Panc1 (cell line): ENCODE measurements around the gene EYA2. TPM values are rescaled to one million over a fixed set of nuclear protein-coding genes. Genes with fewer than 3 reads are reported as not detected.
"Not testable (repeated sequence)": the region's sequence is repeated elsewhere in the genome, so short reads cannot be mapped to it uniquely, and the experiment has no call there.

ENCODE experiments used
- ATAC-seq: fragments of 200-7000 bp; cut with Tn5 transposase; 2 replicates; pipeline ENCODE4 v1.9.1; 2020; ENCODE audit warnings: mild to moderate bottlenecking, moderate library complexity
- BruUV-seq: library from RNA; stranded (reverse); fragments of 400-500 nt; replicated peaks from 2 replicates; lab custom pipeline; 2021; lab: Mats Ljungman, UMichigan
- CTCF ChIA-PET: fragments of 300-600 bp; sonication (Branson Sonifier 250); formaldehyde crosslinking; loops from one replicate; lab custom pipeline; 2022; ENCODE audit warnings: antibody characterized with exemption; lab: Charles Lee
- POLR2A ChIA-PET: fragments of 300-600 bp; sonication (Branson Sonifier 250); formaldehyde crosslinking; loops from one replicate; lab custom pipeline; 2022; ENCODE audit warnings: antibody characterized with exemption; lab: Charles Lee
- DNase-seq: peaks from one replicate; pipeline ENCODE4 v3.0.0-alpha.2; 2010; ENCODE audit warnings: low read depth, low spot score
- H3K27ac ChIP-seq: 2 replicates; pipeline ENCODE4 v1.5.1; 2011; ENCODE audit warnings: mild to moderate bottlenecking, low read length, inconsistent platforms
- H3K27me3 ChIP-seq: fragments of 200-500 bp; sonication (Bioruptor generic); 2 replicates; pipeline ENCODE4 v1.6.0; 2014; ENCODE audit warnings: low read length, inconsistent platforms; ENCODE audit not compliant: control insufficient read depth, insufficient read depth
- H3K36me3 ChIP-seq: fragments of 200-500 bp; sonication (Bioruptor generic); 2 replicates; pipeline ENCODE4 v1.5.1; 2014; ENCODE audit warnings: inconsistent platforms, mild to moderate bottlenecking, low read length, moderate library complexity; ENCODE audit not compliant: control insufficient read depth, insufficient read depth
- H3K4me1 ChIP-seq: 2 replicates; pipeline ENCODE4 v1.5.1; 2011; ENCODE audit warnings: inconsistent platforms, mild to moderate bottlenecking, low read length, moderate library complexity; ENCODE audit not compliant: control insufficient read depth, insufficient read depth
- H3K4me3 ChIP-seq, 2 experiments: 2 replicates each; pipeline ENCODE4 v1.5.1; 2011 to 2012; ENCODE audit warnings: low read depth in 2 of 2, low read length in 2 of 2, mild to moderate bottlenecking in 2 of 2, inconsistent platforms in 1 of 2, moderate library complexity in 1 of 2
- H3K9me3 ChIP-seq: fragments of 200-500 bp; sonication (Bioruptor generic); 2 replicates; pipeline ENCODE4 v1.5.1; 2014; ENCODE audit warnings: low read depth, mild to moderate bottlenecking, inconsistent platforms, low read length, moderate library complexity; ENCODE audit not compliant: control insufficient read depth, insufficient read depth
- CTCF ChIP-seq: fragments of 450-650 bp; IDR thresholded peaks from 2 replicates; pipeline ENCODE4 v1.5.1; 2017; ENCODE audit warnings: mild to moderate bottlenecking
- POLR2AphosphoS5 ChIP-seq: IDR thresholded peaks from 2 replicates; pipeline ENCODE4 v1.6.1; 2012; ENCODE audit warnings: mild to moderate bottlenecking, low read depth, low read length, moderate library complexity
- REST ChIP-seq, 2 experiments: IDR thresholded peaks; 2 replicates each; pipeline ENCODE4 v1.6.1; 2011 to 2012; ENCODE audit warnings: low read depth in 2 of 2, control low read depth in 1 of 2, low read length in 1 of 2, mild to moderate bottlenecking in 1 of 2, moderate library complexity in 1 of 2; ENCODE audit not compliant: insufficient read depth in 1 of 2
- SIN3A ChIP-seq: IDR thresholded peaks from 2 replicates; pipeline ENCODE4 v1.6.1; 2012; ENCODE audit warnings: low read depth, mild to moderate bottlenecking, low read length, moderate library complexity, borderline replicate concordance; ENCODE audit not compliant: insufficient read depth
- TCF7L2 ChIP-seq: IDR thresholded peaks from 2 replicates; pipeline ENCODE4 v1.6.1; 2011; ENCODE audit warnings: mild to moderate bottlenecking, low read depth, low read length, inconsistent platforms
- in situ Hi-C: cut with HindIII; loops from 2 replicates; pipeline ENCODE4 v1.10.0; 2016; ENCODE audit warnings: low sequenced_read_pairs, low pct_unique_long_range_greater_than_20kb
- intact Hi-C: fragments of 100-400 bp; cut with micrococcal nuclease; formaldehyde crosslinking; loops from one replicate; pipeline ENCODE4 v1.10.0; 2022; ENCODE audit not compliant: unreplicated experiment
- total RNA-seq: library from RNA; stranded (reverse); gene quantifications from one replicate; pipeline ENCODE4 v1.2.1, GENCODE V29; 2021; ENCODE audit not compliant: unreplicated experiment

EYA2 gene
- total RNA-seq, 1 experiment from 2014 or later = 1.9 TPM

- no peak for DNase-seq
- Histone ChIP-seq H3K4me3 (no peak overlapping the region), H3K36me3 (no peaks in the 10 kb centered on the region), H3K9me3 (0 out of 2 replicates have a peak, but pooled peaks cover 3% of the 10 kb centered on the region), H3K27me3 (no peaks in the 10 kb centered on the region), H3K27ac (no peak overlapping the region), H3K4me1 (no peaks in the 10 kb centered on the region)
- intact Hi-C loops (no loop called here), in situ Hi-C loops (no loop called here)
- ChIA-PET CTCF (no interaction called here), POLR2A (no interaction called here)
- TF ChIP-seq POLR2AphosphoS5 (no peak), SIN3A (no peak), TCF7L2 (no peak), REST (IDR thresholded peaks at IDR 0.05; ENCODE audit: insufficient read depth in 1 of 2, low read depth in 2 of 2, low read length in 1 of 2) (no peak), CTCF (no peak)
- no peak for ATAC-seq
- no TSS peak for BruUV-seq
Observed at GRCh38 chr20:46959821-46960220, 65.2 kb downstream of the EYA2 start.

GRCh38 chr20:46960536-46960935, 65.9 kb downstream of the EYA2 start:
- Histone ChIP-seq H3K4me1 (no peaks in the 10 kb centered on the region), H3K27ac (no peak overlapping the region), H3K9me3 (0 out of 2 replicates have a peak, but pooled peaks cover 3% of the 10 kb centered on the region), H3K4me3 (no peak overlapping the region), H3K27me3 (no peaks in the 10 kb centered on the region), H3K36me3 (no peaks in the 10 kb centered on the region)
- ChIA-PET CTCF (no interaction called here), POLR2A (no interaction called here)
- DNase-seq (no peak), ATAC-seq (no peak)
- intact Hi-C loops = no loop called here
- TF ChIP-seq POLR2AphosphoS5 (no peak), TCF7L2 (no peak), REST (IDR thresholded peaks at IDR 0.05; ENCODE audit: insufficient read depth in 1 of 2, low read depth in 2 of 2, low read length in 1 of 2) (no peak), SIN3A (no peak), CTCF (no peak)
- no TSS peak for BruUV-seq
- in situ Hi-C loops = no loop called here

- H3K9me3 ChIP-seq, H3K27me3 ChIP-seq, POLR2A ChIA-PET, CTCF ChIA-PET, in situ Hi-C loops, H3K36me3 ChIP-seq, intact Hi-C loops, DNase-seq, H3K4me1 ChIP-seq, H3K27ac ChIP-seq, ATAC-seq, H3K4me3 ChIP-seq, BruUV-seq: not testable (repeated sequence)
Observed at GRCh38 chr20:46961968-46962367, 67.3 kb downstream of the EYA2 start.
